ENCODE data around the gene EIF3F.

EIF3F gene

DNA sequence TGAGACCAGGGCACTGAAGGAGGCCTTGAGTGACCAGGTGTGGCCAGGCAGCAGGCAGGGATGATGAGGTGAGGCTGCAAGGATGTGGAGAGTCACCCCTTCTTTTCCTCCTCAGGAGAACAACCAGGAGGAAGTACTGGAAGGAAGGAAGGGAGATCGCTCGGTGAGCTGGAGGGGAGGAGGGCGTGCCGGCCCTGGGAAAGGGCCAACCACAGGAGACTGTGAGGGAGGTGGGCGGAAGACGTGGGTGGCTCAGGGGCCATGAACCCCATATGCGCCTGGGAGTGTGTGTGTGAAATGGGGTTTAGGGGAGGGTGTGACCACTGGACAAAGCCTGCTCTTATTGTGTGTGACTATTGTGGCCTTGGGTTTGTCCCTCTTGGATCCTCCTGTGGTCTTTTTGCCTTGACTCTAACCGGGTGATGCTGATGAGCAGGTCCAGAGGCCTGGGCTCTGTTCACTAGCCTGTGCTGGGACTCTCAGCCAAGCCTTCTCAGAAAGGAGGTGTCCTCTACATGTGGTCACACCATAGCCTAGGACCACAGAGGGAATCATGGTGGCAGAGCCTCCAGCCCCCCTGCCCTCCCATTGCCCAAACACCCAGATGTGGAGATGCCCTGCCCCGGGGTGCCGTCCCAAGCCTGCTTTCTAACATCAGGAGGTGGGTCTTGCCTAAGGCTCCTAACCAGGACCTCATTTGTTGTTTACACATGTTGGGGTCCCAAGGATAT, 52.6 kb downstream of the EIF3F start:
- TF ChIP-seq CTCF (IDR thresholded peaks at IDR 0.05; ENCODE audit: extremely low read depth, missing control alignments) = no peak
- DNase-seq (ENCODE audit: low spot score) = no peak

GRCh38 chr11:8040261-8040920, 53.3 kb downstream of the EIF3F start:
- no peak for DNase-seq (ENCODE audit: low spot score)

DNA sequence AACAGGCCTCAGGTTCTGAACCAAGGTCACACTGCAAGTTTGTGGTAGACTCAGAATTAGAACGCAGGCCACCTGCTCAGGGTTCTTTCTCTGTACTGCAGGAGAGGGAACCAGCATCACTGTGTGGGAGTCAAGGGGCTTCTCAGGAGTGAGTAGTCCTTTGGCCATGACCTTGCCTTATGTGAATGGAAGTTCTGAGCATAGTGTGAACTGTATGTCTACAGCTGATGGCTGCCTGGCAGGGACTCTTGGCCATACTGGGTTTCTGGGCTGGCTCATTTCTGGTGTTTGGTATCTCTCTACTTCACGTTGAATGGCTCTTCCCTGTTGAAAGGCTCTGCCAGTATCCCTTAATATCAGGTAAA, 53.8 kb downstream of the EIF3F start:
- DNase-seq (ENCODE audit: low spot score) = no peak
- TF ChIP-seq CTCF (IDR thresholded peaks at IDR 0.05; ENCODE audit: extremely low read depth, missing control alignments) = no peak

More at GRCh38 chr11:8040261-8040920, 53.3 kb downstream of the EIF3F start:
- no peak for TF ChIP-seq CTCF (IDR thresholded peaks at IDR 0.05; ENCODE audit: extremely low read depth, missing control alignments)

DNA sequence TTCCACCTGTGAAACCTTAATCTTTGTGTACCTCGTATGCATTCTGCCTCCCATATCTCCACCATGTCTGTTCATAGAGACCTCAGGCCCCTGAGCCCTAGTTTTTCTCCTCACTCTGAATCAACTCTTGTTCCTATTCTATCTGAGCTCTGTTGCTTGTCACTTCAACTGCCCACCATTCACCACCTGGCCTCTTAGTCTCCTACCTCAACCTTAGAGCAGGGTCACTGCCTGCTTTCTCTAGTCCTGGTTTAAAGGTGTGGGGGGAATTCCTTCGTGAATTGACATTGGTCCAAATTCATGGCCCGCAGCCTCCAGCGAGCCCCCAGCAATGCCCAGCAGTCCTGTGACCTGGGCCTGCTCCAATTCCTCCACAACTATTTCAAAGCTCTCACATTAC, 54.4 kb downstream of the EIF3F start:
- TF ChIP-seq CTCF (IDR thresholded peaks at IDR 0.05; ENCODE audit: extremely low read depth, missing control alignments) = no peak
- no peak for DNase-seq (ENCODE audit: low spot score)

DNA sequence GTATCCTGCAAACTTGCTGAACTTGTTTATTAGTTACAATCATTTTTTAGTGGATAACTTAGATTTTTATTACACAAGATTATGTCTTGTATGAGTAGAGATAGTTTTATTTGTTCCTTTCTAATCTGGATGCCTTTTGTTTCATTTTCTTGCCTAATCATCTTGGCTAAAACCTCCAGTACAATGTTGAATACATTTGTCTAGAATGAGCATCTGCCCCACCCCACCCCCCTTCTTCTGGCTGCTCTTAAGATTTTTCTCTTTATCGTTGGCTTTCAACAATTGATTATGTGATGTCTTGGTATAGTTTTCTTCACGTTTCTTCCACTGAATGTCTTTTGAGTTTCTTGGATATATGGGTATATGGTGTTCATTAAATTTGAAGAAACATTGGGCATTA, 56.6 kb downstream of the EIF3F start:
- TF ChIP-seq CTCF (IDR thresholded peaks at IDR 0.05; ENCODE audit: extremely low read depth, missing control alignments) = no peak

DNA sequence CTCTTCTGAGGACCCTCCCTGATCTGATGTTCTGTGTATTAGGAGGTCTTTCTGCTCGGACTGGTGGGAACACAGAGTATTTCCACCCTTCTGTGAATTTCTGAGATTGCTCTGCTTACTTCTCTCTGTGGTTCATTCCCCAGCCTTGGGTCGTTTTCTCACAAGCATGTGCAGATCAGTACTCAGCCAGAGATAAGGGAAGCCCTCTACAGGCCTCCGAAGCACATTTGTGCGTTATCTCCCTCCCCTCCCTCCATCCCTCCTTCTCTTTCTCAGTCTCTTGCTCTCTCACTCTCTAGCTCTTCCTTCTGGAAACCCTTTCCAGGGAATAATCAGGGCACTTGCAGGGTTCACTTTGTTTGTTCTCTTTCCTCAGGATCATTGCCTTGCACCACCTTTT, 58.7 kb downstream of the EIF3F start:
- DNase-seq (ENCODE audit: low spot score) = no peak
- no peak for TF ChIP-seq CTCF (IDR thresholded peaks at IDR 0.05; ENCODE audit: extremely low read depth, missing control alignments)

More for the DNA sequence above, 56.6 kb downstream of the EIF3F start:
- no peak for DNase-seq (ENCODE audit: low spot score)

GRCh38 chr11:8047382-8047781, 60.2 kb downstream of the EIF3F start:
- no peak for TF ChIP-seq CTCF (IDR thresholded peaks at IDR 0.05; ENCODE audit: extremely low read depth, missing control alignments)
- DNase-seq (ENCODE audit: low spot score) = no peak

All from GM20000 (cell line).